ENCODE measurements around the gene TLE3.

DNA sequence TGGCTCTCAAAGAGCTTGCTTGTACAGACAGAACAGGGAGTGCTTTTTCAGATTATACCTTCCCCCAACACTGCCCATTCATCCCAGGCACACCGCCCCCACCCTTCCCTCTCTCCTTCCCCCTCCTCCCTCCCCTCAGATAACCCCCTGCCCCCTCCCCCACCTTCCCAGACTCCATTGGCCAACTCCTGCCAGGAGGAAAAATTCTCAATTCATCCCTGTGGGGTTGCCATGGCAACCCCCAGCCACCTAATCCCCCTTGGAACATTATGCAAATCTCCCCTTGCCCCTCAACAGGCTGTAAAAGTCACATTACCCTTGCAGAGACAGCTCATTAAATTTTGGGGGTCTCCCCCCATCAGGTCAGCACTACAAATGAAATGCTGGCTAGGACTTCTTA is 14.3 kb downstream of the TLE3 start:
- TF ChIP-seq, protein P1, sequence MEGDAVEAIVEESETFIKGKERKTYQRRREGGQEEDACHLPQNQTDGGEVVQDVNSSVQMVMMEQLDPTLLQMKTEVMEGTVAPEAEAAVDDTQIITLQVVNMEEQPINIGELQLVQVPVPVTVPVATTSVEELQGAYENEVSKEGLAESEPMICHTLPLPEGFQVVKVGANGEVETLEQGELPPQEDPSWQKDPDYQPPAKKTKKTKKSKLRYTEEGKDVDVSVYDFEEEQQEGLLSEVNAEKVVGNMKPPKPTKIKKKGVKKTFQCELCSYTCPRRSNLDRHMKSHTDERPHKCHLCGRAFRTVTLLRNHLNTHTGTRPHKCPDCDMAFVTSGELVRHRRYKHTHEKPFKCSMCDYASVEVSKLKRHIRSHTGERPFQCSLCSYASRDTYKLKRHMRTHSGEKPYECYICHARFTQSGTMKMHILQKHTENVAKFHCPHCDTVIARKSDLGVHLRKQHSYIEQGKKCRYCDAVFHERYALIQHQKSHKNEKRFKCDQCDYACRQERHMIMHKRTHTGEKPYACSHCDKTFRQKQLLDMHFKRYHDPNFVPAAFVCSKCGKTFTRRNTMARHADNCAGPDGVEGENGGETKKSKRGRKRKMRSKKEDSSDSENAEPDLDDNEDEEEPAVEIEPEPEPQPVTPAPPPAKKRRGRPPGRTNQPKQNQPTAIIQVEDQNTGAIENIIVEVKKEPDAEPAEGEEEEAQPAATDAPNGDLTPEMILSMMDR (IDR thresholded peaks at IDR 0.05) = no peak
- no peak for TF ChIP-seq EP300 (IDR thresholded peaks at IDR 0.05; ENCODE audit: borderline replicate concordance in 1 of 2, low read depth in 1 of 2, low read length in 1 of 2)
- TF ChIP-seq NRF1 (IDR thresholded peaks at IDR 0.05; ENCODE audit: low read depth, low read length) = no peak
- TF ChIP-seq JUND (IDR thresholded peaks at IDR 0.05) = no peak
- TF ChIP-seq MXI1 (IDR thresholded peaks at IDR 0.05; ENCODE audit: low read depth, low read length) = no peak
- no peak for TF ChIP-seq TAF1 (IDR thresholded peaks at IDR 0.05; ENCODE audit: borderline replicate concordance, low read depth, low read length)
- no peak for TF ChIP-seq RAD21 (IDR thresholded peaks at IDR 0.05; ENCODE audit: low read length)
